GM19193 (cell line): ENCODE measurements around the gene CCDC6.
A peak's percentile ranks its signal among the peaks of the same experiment; 100 is the strongest.

Experiments
- POLR2A ChIP-seq: IDR thresholded peaks from 4 replicates; pipeline ENCODE4 v1.6.1; 2011; ENCODE audit not compliant: insufficient read depth, insufficient read length; ENCODE audit errors: extremely low read depth

CCDC6 gene

DNA sequence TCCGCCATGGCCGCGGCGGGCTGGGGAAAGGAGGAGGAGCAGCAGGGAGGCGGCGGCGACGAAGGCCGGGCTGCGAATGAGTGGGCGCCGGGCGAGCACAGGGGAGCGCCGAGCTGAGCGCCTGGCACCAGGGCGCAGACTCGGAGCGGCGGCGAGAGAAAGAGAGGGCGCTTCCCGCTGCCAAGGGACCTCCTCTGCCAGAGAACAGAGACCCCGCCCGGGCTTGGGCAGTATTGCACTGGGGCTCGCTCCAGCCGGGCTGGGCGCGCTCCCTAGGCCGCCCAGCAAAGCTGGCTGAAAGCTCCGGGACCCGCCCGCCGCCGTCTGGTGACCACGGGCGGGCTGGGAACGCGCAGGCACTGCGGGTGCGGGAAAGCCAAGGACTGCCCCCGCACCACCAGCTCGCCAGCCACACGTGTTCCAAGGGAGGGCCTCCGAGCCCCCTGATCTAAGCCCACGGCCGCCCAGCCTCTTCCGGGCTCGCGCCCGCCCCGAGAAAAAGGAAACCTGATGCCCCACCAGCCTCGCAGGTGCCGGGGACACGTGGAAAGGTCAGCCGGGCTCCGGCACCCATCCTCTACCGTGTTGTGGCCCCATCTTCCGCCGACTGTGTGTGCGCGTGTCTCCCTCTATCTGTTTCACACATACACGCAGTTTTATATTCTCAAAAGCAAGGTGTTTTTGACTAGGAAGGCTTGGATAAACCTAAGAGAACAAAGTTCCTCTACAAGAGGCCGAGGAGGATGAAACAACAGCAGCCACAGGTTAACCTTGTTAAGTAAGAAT lies at the start of gene CCDC6:
TSS of gene CCDC6 (minus strand) at position 140 of the 786 bp plus-strand sequence. CDS start at position 8, 132 bp downstream.
- peak; percentile 79 for TF ChIP-seq POLR2A

DNA sequence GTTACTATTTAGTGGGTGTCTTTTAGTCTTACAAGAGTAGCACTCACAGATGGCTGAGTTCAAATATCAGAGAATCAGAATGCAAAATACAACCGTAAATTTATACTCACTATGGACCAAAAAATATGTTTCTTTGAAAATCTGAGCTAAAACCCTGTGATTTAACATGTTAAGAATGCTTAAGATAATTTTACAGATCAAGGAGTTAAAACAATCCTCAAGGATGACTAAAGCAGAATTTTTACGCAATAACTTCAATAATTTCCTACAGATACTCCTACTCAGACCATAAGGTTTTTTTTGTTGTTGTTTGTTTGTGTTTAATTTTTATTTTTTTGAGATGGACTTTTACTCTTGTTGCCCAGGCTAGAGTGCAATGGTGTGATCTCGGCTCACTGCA lies 47.9 kb upstream of the CCDC6 start:
- TF ChIP-seq POLR2A: no peak

GRCh38 chr10:59950105-59950504 lies 43.7 kb upstream of the CCDC6 start:
- no peak for TF ChIP-seq POLR2A

DNA sequence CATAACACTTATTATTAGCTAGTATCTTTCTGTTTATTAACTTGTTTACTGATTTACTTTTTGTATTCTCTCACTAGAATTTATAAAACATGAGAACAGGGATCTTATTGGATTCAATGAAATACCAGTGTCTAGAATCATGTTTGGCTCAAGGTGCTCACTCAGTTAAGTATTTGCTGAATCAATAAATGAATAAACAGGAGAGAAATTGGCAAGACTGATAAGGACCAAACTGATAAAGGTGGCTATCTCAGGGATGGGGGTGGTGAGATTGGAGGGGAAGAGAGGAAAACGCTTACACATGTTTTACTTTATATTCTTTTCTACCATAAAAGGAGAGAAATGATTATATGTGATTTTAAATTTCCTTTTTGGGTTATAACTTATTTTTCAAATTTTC lies 43.3 kb upstream of the CCDC6 start:
- TF ChIP-seq POLR2A: no peak

GRCh38 chr10:59945991-59946390 lies 39.6 kb upstream of the CCDC6 start:
- no peak for TF ChIP-seq POLR2A

GRCh38 chr10:59945590-59945989 lies 39.2 kb upstream of the CCDC6 start:
- TF ChIP-seq POLR2A: no peak

DNA sequence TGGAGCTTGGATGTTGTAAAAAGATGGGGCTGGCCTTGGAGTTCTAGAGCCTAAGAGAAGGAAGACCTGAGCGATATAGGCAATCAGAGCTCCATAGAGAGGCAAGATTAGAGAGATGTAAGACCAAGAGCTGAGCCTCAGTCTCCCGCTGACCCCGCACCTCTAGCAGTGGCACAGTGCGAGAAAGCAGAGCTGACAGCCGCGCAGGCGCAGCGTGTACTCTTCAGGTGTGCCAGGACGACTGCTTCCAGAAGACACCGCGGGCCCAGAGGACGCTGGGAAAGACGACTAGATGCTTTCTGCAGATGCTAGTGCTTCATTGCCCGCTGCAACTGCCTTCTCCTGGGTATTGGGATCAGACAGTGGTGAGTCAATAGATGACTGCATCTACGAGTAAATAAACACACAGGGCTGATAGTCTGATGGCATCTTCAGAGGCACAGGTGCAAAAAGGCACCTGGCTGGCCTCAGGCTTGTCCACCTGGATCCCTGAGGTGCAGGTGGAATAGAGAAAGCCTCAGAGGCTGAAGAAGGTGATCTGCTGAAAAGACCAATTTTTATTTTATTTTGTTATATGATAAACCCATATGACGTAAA lies 38.1 kb upstream of the CCDC6 start:
- TF ChIP-seq POLR2A: no peak

GRCh38 chr10:59942556-59942955 lies 36.2 kb upstream of the CCDC6 start:
- TF ChIP-seq POLR2A: no peak

DNA sequence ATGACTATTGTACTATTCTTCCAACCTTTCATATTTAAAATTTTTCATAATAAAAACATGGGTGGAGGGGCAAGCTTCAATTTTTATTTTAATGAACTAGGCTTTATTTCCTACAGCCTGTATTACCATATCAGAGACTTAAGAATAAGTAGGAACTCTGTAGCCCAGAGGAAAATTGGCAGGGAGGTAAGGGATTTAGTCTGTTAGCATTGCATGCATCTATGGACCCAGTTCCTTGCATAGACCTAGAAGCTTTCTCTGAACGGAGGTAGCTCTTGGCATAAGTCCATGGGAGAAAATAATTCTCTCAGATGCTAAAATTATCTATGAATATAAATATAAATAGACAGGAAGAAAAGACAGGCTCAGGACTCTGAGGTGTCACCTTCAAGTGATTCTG lies 31.4 kb upstream of the CCDC6 start:
- no peak for TF ChIP-seq POLR2A

- no peak for TF ChIP-seq POLR2A
These were observed 28.3 kb upstream of the CCDC6 start for GRCh38 chr10:59934701-59935100.

GRCh38 chr10:59926086-59926485 lies 19.7 kb upstream of the CCDC6 start:
- TF ChIP-seq POLR2A: no peak

DNA sequence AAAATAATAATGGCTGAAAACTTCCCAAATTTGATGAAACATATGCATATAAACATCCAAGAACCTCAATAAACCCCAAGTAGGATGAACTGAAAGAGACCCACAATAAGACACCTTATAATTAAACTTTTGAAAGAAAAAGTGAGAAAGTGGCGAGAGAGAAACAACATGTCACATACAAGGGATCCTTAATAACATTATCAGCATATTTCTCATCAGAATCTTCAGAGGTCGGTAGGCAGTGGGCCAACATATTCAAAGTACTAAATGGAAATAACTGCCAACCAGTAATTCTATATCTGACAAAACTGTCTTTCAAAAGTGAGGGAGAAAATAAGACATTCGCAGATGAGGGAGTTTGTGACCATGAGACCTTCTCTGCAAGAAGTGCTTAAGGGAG lies 16.6 kb upstream of the CCDC6 start:
- no peak for TF ChIP-seq POLR2A

- no peak for TF ChIP-seq POLR2A
These were observed 11.6 kb upstream of the CCDC6 start for GRCh38 chr10:59917922-59918321.

- TF ChIP-seq POLR2A: no peak
These were observed 7.3 kb upstream of the CCDC6 start for GRCh38 chr10:59913547-59914237.

DNA sequence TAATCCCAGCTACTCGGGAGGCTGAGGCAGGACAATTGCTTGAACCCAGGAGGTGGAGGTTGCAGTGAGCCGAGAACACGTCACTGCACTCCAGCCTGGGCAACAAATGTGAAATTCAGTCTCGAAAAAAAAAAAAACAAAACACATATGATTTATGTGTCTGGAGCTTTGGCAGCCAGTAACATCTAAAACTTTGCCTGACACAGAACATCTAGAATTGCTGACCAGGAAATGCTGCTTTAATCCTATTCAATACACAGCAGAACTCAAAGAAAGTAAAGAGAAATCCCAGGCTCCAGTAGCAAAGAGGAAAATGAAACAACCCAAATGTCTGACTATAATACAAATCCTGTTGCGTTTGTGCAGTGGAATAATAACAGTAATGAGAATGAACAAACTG lies 4.5 kb upstream of the CCDC6 start:
- no peak for TF ChIP-seq POLR2A

- TF ChIP-seq POLR2A: no peak
These were observed 3.5 kb upstream of the CCDC6 start for GRCh38 chr10:59909815-59910214.
